Activated naive CD8-positive, alpha-beta T cell treated with anti-CD3 and anti-CD28 coated beads, Interleukin-2, amount 50 U/mL, for 16 hours (primary cell): Measurements from ENCODE around the gene CDC42BPG.

Source experiments
- DNase-seq: peaks from one replicate; pipeline ENCODE4 v3.0.0-alpha.2; 2020; ENCODE audit warnings: low read depth, low spot score

The CDC42BPG gene

GRCh38 chr11:64789331-64790204 lies 54.9 kb downstream of the CDC42BPG start:
- DNase-seq: no peak

- no peak for DNase-seq
These were observed 55.9 kb downstream of the CDC42BPG start for GRCh38 chr11:64788321-64789215.

- DNase-seq: no peak
These were observed 56.7 kb downstream of the CDC42BPG start for GRCh38 chr11:64787526-64788320.

- DNase-seq: no peak
These were observed 58.1 kb downstream of the CDC42BPG start for GRCh38 chr11:64786308-64786707.

GRCh38 chr11:64784813-64785581 lies 59.5 kb downstream of the CDC42BPG start:
- DNase-seq: no peak

- peak; percentile 99 for DNase-seq
These were observed 65.8 kb downstream of the CDC42BPG start, which contains the start of gene SF1 for GRCh38 chr11:64778473-64779298. TSS of gene SF1 (minus strand) at chr11:64778542. CDS start at chr11:64778392, 150 bp downstream.

- no peak for DNase-seq
These were observed 66.3 kb downstream of the CDC42BPG start for GRCh38 chr11:64778223-64778472.

- DNase-seq: peak; percentile 47
These were observed 66.8 kb downstream of the CDC42BPG start for GRCh38 chr11:64777449-64778222.

GRCh38 chr11:64776875-64777274 lies 67.6 kb downstream of the CDC42BPG start:
- DNase-seq: no peak

GRCh38 chr11:64776425-64776824 lies 68.0 kb downstream of the CDC42BPG start:
- DNase-seq: no peak

GRCh38 chr11:64774144-64774543 lies 70.3 kb downstream of the CDC42BPG start:
- DNase-seq: no peak
